ENCODE results near the gene CD300H.

GRCh38 chr17:74512624-74513091, 54.7 kb downstream of the CD300H start:
- TF ChIP-seq POLR2AphosphoS5 (IDR thresholded peaks at IDR 0.05) (no peak), CTCF (IDR thresholded peaks at IDR 0.05) (no peak), POLR2A (IDR thresholded peaks at IDR 0.05) (no peak)

All from prostate gland (tissue), 2 donors.